Fibroblast of pulmonary artery (primary cell): Measurements from ENCODE around the gene PTDSS2.

Experiments
- DNase-seq: peaks from one replicate; pipeline ENCODE4 v3.0.0-alpha.2; 2010; ENCODE audit warnings: low read depth
- H3K4me3 ChIP-seq: replicated peaks from 2 replicates; pipeline ENCODE4 v1.5.1; 2011; ENCODE audit warnings: low read depth, mild to moderate bottlenecking, control low read depth, low read length, moderate library complexity
- CTCF ChIP-seq: IDR thresholded peaks from 2 replicates; pipeline ENCODE4 v1.5.1; 2011; ENCODE audit warnings: mild to moderate bottlenecking, control low read depth, low read length, inconsistent platforms; ENCODE audit errors: missing control alignments

Gene PTDSS2

DNA sequence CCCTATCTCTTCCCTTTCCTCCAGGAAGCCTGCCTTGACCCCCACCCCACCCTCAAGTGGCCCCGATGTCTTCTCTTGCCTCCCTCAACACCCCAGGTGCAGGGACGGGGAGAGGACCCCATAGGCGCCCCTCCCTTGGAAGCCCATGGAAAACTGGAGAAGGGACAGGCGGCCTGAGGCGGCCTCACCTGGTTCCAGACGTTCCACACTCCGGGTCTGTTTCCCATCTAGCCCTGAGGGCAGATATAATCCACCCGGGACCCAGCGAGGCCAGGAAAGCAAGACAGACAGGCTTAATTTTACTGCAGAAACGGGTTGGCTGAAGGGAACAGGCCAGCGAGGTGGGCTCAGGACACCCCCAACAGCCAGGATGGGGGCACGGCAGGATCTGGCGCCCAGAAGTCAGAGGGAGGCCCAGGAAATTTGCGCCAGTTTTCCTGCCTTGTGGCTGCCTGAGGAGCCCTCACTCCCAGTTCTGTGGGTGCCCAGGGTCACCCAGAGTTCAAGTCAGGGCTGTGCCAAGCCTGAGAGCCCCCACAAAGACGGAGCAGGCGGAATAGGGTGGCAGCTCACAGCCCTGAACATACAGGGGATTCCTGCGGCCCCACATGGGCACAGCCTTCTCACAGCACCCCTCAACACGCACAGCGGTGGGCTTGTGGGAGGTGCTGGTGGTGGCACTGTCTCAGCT lies 32.3 kb upstream of the PTDSS2 start:
- DNase-seq, result no peak
- H3K4me3 ChIP-seq, result no peak overlapping the region
- TF ChIP-seq CTCF, result no peak

DNA sequence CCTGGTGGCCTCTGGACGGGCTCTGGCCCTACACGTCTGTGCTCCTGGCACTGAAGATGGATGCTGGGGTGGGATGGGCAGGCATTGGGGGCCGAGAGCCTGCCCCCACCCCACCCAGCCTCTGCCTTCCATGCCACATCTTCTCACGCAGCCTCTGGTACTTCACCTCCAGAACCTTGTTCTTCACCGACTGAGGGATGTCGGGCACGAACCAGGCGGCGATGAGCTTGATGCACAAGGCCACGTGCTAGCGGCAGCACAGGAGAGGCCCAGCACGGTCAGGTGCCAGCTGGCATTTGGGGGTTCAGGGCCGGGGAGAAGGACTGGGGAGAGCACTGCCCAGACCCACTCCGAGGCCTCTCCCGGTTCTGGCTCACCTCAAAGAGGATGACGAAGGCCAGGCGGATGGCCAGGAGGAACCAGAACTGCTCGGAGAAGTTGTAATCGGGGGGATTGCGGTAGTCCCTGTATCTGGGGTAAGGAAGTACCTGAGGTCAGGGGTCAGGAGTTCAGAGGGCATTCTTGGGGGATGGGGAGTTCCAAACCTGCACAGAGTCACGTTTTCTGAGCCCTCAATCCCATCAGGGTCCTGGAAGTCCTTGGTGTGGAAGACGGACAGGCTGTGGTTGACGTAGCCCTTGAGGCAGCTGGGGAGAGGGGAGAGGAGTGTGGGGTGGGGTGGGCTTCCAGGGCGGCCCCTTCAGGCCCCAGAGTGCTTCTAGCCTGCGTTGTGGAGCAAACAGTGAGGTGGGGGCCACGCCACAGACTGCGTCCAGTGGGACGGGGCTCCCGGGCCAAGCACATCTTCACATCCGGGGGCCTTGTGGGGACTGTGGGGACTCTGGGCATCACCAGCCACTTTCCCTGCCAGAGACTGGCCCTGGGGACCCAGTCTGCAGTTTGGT lies 31.5 kb upstream of the PTDSS2 start:
- DNase-seq, result no peak
- no peak overlapping the region for H3K4me3 ChIP-seq
- TF ChIP-seq CTCF, result no peak

DNA sequence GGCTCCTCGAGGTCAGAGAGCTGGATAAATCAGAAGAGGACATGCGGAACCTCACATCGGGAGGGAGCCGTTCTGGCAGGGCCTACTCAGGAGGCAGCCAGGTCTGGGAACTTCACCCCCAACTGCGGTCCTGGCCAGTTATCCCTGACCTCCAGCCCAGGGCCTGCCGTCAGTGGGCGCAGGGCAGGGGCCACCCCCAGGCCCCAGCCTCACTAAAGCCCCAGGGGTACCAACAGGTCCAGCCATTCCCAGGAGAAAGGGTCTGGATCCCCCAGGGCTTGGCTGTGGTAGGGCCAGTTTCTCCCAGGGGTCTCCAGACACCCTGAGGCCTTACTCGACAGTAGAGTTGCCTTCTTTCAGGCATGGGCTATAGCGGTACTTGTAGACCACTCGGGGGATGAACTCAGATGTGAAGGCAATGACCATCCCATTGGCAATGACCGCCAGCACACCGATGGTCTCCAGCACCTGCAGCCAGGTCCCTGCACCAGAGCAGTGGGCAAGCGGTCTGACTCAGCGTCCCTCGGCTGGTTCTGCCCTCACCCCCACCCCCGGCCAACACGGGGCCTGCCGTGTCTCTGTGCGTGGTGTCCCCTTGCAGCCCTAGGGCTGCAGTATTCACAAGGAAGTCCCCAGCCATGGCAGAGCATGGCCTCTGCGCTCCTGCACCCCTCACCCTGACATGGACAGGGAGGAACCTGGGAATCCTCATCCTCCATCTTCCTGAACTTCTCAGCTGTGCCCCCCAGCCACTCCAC lies 30.7 kb upstream of the PTDSS2 start:
- TF ChIP-seq CTCF, result no peak
- DNase-seq, result no peak
- H3K4me3 ChIP-seq, result no peak overlapping the region

DNA sequence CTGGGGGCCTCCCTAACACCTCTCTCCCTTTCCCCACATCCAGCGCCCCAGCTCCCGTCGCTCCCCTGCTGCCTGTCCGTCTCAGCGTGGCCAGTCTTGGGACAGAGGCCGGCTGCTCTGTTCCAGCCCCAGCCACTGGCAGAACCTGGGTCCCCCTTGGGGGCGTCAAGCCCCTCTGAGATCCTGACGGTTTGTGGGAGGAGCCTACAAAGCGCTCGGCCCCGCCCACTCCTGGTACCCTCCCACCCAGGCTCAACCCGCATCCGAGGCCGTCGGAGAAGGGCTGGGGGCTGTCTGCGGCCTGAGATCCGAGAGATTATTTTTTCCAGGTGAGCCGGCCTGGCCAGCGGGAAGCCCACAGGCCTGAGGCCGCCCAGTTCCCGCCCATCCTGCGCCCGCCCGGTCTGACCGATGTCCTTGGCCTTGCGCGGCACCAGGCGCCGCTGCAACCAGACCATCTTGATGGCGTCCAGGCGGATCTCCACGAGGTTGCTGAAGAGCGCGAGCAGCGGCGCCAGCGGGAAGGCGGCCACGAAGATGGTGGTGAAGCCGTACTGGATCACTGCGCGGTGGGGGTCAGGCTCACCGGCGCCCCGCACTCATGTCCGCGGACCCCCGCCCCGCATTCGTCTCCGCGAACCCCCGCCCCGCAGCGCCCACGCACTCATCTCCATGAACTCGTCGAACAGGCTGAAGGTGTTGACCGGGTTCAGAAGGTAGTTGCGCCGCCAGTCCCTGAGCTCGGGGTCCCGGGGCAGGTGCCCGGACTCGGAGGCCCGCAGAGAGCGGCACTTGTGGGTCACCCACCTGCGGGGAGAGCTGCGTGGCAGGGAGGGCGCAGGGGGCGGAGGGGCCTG lies 29.8 kb upstream of the PTDSS2 start:
- H3K4me3 ChIP-seq, result no peak overlapping the region
- no peak for TF ChIP-seq CTCF
- no peak for DNase-seq

DNA sequence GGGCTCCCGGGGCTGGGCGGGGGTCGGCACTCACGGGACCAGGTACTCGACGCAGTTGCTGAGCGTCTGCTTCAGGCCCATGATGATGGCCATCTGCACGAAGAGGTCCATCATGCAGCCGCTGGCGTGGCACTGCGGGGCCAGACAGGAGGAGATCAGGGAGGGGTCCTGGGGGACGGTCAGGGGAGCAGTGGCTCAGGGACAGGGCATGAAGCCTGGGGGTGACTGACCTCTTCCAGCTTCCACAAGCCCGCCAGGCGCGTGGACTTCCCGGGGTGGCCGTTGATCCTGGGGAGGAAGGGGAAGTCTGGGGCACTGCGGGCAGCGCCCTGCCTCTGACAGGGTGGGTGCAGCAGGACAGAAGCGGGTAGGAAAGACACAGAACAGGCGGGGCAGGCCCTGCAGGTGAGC lies 29.2 kb upstream of the PTDSS2 start:
- H3K4me3 ChIP-seq, result no peak overlapping the region
- no peak for TF ChIP-seq CTCF
- no peak for DNase-seq

DNA sequence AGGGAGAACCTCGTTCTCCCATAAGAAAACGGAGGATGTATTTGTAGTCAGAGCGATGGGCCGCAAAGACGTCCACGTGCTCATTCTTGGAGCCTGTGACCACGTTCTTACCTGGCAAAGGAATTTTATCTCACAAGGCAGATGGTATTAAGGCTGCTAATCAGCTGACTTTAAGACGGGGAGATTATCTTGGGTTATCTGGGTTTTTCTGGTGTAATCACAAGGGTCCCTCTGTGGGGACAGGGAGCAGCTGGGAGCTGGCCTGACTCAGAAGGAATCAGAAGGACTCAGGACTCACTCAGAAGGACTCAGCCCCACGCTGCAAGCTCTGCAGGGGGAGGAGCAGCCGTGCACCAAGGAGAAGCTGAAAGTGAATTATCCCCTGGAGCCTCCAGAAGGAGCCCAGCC lies 27.8 kb upstream of the PTDSS2 start:
- H3K4me3 ChIP-seq, result no peak overlapping the region
- no peak for TF ChIP-seq CTCF
- no peak for DNase-seq
